CD14-positive monocyte (primary cell): ENCODE data around the gene MUC20. TPM values are rescaled to one million over a fixed set of nuclear protein-coding genes. Genes with fewer than 3 reads are reported as not detected.
A peak's percentile ranks its signal among the peaks of the same experiment; 100 is the strongest.
"Not testable (repeated sequence)": the region's sequence is repeated elsewhere in the genome, so short reads cannot be mapped to it uniquely, and the experiment has no call there.

Source experiments
- DNase-seq, 3 donors: peaks; one replicate each; pipeline ENCODE4 v3.0.0-alpha.2; 2011 to 2022
- H2AFZ ChIP-seq: 2 replicates; pipeline ENCODE4 v1.6.0; 2012; ENCODE audit warnings: mild to moderate bottlenecking, low read depth, low read length, inconsistent platforms; ENCODE audit not compliant: insufficient read depth, poor library complexity, severe bottlenecking
- H3K27ac ChIP-seq, 2 donors: 1 replicate in 1 of 2; 2 replicates in 1 of 2; pipeline ENCODE4 v1.5.1; 2012 to 2013; ENCODE audit warnings: low read length in 2 of 2, control low read depth in 1 of 2, inconsistent platforms in 1 of 2, low read depth in 1 of 2, mild to moderate bottlenecking in 1 of 2
- H3K27me3 ChIP-seq, 2 donors: one replicate each; pipeline versions ENCODE4 v1.6.0 to v1.6.1; 2011 to 2013; ENCODE audit warnings: low read length in 2 of 2; ENCODE audit not compliant: control insufficient read depth in 2 of 2, insufficient read depth in 2 of 2
- H3K36me3 ChIP-seq, 2 donors: replicated peaks in 1 of 2; 1 replicate in 1 of 2; 2 replicates in 1 of 2; pipeline versions ENCODE4 v1.5.1 to v1.6.1; 2012 to 2013; ENCODE audit warnings: low read length in 2 of 2, control low read depth in 1 of 2, inconsistent platforms in 1 of 2, mild to moderate bottlenecking in 1 of 2; ENCODE audit not compliant: insufficient read depth in 2 of 2, control insufficient read depth in 1 of 2
- H3K4me1 ChIP-seq, 2 donors: 1 replicate in 1 of 2; 2 replicates in 1 of 2; pipeline versions ENCODE4 v1.5.1 to v1.6.1; 2012 to 2013; ENCODE audit warnings: low read length in 2 of 2, control low read depth in 1 of 2, inconsistent platforms in 1 of 2, mild to moderate bottlenecking in 1 of 2, moderate library complexity in 1 of 2; ENCODE audit not compliant: insufficient read depth in 2 of 2, control insufficient read depth in 1 of 2
- H3K4me2 ChIP-seq: replicated peaks from 2 replicates; pipeline ENCODE3; 2012; ENCODE audit warnings: low read length, moderate library complexity, mild to moderate bottlenecking; ENCODE audit not compliant: poor library complexity, severe bottlenecking; ENCODE audit errors: extremely low read depth
- H3K4me3 ChIP-seq, 3 experiments: fragments of 200-600 bp in 1 of 3; sonication (generic) in 1 of 3; replicated peaks in 1 of 3; 1 replicate in 2 of 3; 2 replicates in 1 of 3; pipeline ENCODE4 v1.5.1; 2011 to 2013; ENCODE audit warnings: low read length in 3 of 3, mild to moderate bottlenecking in 3 of 3, control low read depth in 2 of 3, low read depth in 2 of 3, inconsistent platforms in 1 of 3, moderate library complexity in 1 of 3
- H3K79me2 ChIP-seq: 2 replicates; pipeline ENCODE4 v1.6.0; 2012; ENCODE audit warnings: mild to moderate bottlenecking, control low read depth, inconsistent platforms, low read length, moderate library complexity; ENCODE audit not compliant: insufficient read depth
- H3K9ac ChIP-seq: 2 replicates; pipeline ENCODE4 v1.6.0; 2017; ENCODE audit warnings: low read length, mild to moderate bottlenecking; ENCODE audit not compliant: insufficient read depth, poor library complexity, severe bottlenecking
- H3K9me3 ChIP-seq, 2 donors: replicated peaks in 1 of 2; 1 replicate in 1 of 2; 2 replicates in 1 of 2; pipeline versions ENCODE4 v1.5.1 to v1.6.1; 2012 to 2013; ENCODE audit warnings: low read length in 2 of 2, control low read depth in 1 of 2; ENCODE audit not compliant: control insufficient read depth in 1 of 2, insufficient read depth in 1 of 2
- H4K20me1 ChIP-seq: 2 replicates; pipeline ENCODE4 v1.6.0; 2012; ENCODE audit warnings: mild to moderate bottlenecking, low read length, control low read depth, moderate library complexity; ENCODE audit not compliant: insufficient read depth
- H3K27ac Mint-ChIP-seq, 7 donors: one replicate each; pipeline ENCODE4 v1.8.0; 2020; ENCODE audit warnings: mild to moderate bottlenecking in 7 of 7, mixed read lengths in 7 of 7, moderate library complexity in 6 of 7, inconsistent platforms in 2 of 7
- H3K27me3 Mint-ChIP-seq, 3 donors: one replicate each; pipeline ENCODE4 v1.8.0; 2021 to 2022; ENCODE audit warnings: low read depth in 3 of 3, mild to moderate bottlenecking in 3 of 3, mixed read lengths in 3 of 3, moderate library complexity in 3 of 3, inconsistent platforms in 1 of 3
- H3K36me3 Mint-ChIP-seq, 2 donors: one replicate each; pipeline ENCODE4 v1.8.0; 2020; ENCODE audit warnings: mixed read lengths in 2 of 2, inconsistent platforms in 1 of 2, mild to moderate bottlenecking in 1 of 2
- H3K4me1 Mint-ChIP-seq: one replicate; pipeline ENCODE4 v1.8.0; 2020; ENCODE audit warnings: mild to moderate bottlenecking, mixed read lengths
- H3K4me3 Mint-ChIP-seq, 2 donors: one replicate each; pipeline ENCODE4 v1.8.0; 2020; ENCODE audit warnings: mild to moderate bottlenecking in 2 of 2, mixed read lengths in 2 of 2, moderate library complexity in 1 of 2
- H3K9me3 Mint-ChIP-seq, 7 donors: one replicate each; pipeline ENCODE4 v1.8.0; 2020 to 2022; ENCODE audit warnings: mixed read lengths in 7 of 7, mild to moderate bottlenecking in 6 of 7, moderate library complexity in 6 of 7, inconsistent platforms in 2 of 7
- WGBS: methylation state at CpG from one replicate; pipeline ENCODE4 v1.1.5; 2013; ENCODE audit warnings: missing lambda C conversion rate; ENCODE audit not compliant: insufficient coverage; 5-methylcytosine and 5-hydroxymethylcytosine counted together
- intact Hi-C, 2 donors: fragments of 100-400 bp; cut with micrococcal nuclease; formaldehyde crosslinking; loops; one replicate each; pipeline versions ENCODE4 v1.15.0 to v1.15.1; 2023
- polyA plus RNA-seq, 3 donors: library from polyadenylated mRNA; depleted of rRNA in 1 of 3; unstranded in 2 of 3; stranded (reverse) in 1 of 3; fragments of 300-500 nt in 2 of 3; fragments of >200 nt in 1 of 3; fragmentation: Illumina TruSeq in 2 of 3; gene quantifications; 1 replicate in 2 of 3; 2 replicates in 1 of 3; pipeline ENCODE4 v1.2.3, GENCODE V29; 2012 to 2021
- TF ChIP-seq, protein P1 (sequence below): fragments of 200-600 bp; IDR thresholded peaks from one replicate; pipeline ENCODE4 v1.8.0; 2022; ENCODE audit warnings: antibody characterized with exemption, mild to moderate bottlenecking

The MUC20 gene
- polyA plus RNA-seq, 3 donors: 5.4 TPM; not detected in 2

DNA sequence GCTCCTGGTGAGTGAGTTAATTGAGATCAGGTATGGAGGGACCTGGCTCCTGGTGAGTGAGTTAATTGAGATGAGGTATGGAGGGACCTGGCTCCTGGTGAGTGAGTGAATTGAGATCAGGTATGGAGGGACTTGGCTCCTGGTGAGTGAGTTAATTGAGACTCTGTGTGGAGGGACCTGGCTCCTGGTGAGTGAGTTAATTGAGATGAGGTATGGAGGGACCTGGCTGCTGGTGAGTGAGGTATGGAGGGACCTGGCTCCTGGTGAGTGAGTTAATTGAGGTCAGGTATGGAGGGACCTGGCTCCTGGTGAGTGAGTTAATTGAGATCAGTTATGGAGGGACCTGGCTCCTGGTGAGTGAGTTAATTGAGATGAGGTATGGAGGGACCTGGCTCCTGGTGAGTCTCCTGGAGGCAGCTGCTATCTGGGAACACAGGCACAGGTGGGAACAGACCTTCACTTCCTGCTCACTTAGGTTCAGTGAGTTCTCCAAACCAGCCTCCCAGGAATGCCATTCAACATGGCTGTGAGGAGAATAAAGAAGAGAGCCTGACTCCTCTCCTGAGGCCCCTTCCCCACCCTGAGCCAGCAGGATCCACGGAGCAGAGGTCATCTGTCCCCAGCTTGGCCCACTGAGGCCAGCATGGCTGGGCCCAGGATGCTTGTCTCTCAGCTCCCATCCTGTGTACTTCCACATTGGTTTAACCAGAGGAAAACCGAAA, 9.5 kb upstream of the MUC20 start:
- H3K4me2 ChIP-seq, H3K9me3 ChIP-seq, DNase-seq, H3K27ac Mint-ChIP-seq, H3K27me3 Mint-ChIP-seq, H3K4me3 Mint-ChIP-seq, H3K27me3 ChIP-seq, H3K4me1 ChIP-seq, H3K79me2 ChIP-seq, H4K20me1 ChIP-seq, H3K36me3 ChIP-seq, H3K4me3 ChIP-seq, H3K9me3 Mint-ChIP-seq, H3K9ac ChIP-seq, H2AFZ ChIP-seq, intact Hi-C loops, H3K4me1 Mint-ChIP-seq, H3K27ac ChIP-seq: not testable (repeated sequence)
- 69% methylated on average over 2 of the region's 2 CpGs for WGBS
- peaks cover 16 to 28% of the 10 kb centered on the region in 2 donors for H3K36me3 Mint-ChIP-seq

DNA sequence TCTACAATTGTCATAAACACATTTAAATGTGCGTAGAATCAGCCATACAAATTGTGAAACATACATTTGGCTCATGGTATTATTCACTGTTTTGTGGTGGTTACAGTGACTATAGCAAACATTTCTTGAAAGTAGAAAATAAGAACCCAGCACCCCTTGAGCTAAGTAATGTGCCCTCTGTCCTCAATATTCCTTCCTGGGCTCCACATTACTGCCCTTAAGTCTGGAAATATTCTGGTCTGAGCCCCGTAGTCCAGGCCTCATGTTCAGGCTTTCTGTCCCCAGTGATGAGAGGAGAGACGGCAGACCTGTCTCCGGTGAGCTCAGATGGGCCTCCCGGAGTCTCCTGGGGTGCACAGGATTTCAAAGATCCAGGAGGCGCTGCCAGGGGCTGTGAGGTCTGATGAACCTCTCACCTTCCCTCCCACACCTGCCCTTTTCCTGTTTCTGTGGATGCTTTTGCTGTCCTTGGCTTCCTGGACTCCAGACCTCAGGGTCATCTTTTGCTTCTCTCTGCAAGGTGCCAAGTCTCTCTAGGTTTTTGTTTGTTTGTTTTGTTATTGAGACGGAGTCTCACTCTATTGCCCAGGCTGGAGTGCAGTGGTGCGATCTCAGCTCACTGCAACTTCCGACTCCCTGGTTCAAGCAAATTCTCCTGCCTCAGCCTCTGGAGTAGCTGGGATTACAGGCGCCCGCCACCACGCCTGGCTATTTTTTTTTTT, 8.8 kb upstream of the MUC20 start:
- Mint-ChIP-seq H3K4me3 (no peak overlapping the region), H3K27ac (peak overlapping the region in 2 of 7 donors; percentile 10 to 64), H3K36me3 (peaks cover 16 to 28% of the 10 kb centered on the region in 2 donors), H3K27me3 (peaks cover 0 to 8% (median 0%) of the 10 kb centered on the region in 3 donors), H3K4me1 (peaks cover 6% of the 10 kb centered on the region), H3K9me3 (peaks cover 0 to 1% (median 0%) of the 10 kb centered on the region in 7 donors)
- Histone ChIP-seq H3K36me3 (peaks cover 7 to 8% of the 10 kb centered on the region in 2 donors), H3K27ac (no peak overlapping the region), H4K20me1 (no peaks in the 10 kb centered on the region), H3K27me3 (no peaks in the 10 kb centered on the region), H3K9me3 (no peaks in the 10 kb centered on the region), H3K4me2 (no peak overlapping the region), H3K79me2 (no peaks in the 10 kb centered on the region), H3K4me1 (no peaks in the 10 kb centered on the region), H3K9ac (no peak overlapping the region), H2AFZ (no peak overlapping the region), H3K4me3 (no peak overlapping the region)
- TF ChIP-seq, protein P1, sequence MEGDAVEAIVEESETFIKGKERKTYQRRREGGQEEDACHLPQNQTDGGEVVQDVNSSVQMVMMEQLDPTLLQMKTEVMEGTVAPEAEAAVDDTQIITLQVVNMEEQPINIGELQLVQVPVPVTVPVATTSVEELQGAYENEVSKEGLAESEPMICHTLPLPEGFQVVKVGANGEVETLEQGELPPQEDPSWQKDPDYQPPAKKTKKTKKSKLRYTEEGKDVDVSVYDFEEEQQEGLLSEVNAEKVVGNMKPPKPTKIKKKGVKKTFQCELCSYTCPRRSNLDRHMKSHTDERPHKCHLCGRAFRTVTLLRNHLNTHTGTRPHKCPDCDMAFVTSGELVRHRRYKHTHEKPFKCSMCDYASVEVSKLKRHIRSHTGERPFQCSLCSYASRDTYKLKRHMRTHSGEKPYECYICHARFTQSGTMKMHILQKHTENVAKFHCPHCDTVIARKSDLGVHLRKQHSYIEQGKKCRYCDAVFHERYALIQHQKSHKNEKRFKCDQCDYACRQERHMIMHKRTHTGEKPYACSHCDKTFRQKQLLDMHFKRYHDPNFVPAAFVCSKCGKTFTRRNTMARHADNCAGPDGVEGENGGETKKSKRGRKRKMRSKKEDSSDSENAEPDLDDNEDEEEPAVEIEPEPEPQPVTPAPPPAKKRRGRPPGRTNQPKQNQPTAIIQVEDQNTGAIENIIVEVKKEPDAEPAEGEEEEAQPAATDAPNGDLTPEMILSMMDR: no peak
- 88% methylated on average over 8 of the region's 12 CpGs for WGBS
- intact Hi-C loops: no loop called here
- DNase-seq: no peak

DNA sequence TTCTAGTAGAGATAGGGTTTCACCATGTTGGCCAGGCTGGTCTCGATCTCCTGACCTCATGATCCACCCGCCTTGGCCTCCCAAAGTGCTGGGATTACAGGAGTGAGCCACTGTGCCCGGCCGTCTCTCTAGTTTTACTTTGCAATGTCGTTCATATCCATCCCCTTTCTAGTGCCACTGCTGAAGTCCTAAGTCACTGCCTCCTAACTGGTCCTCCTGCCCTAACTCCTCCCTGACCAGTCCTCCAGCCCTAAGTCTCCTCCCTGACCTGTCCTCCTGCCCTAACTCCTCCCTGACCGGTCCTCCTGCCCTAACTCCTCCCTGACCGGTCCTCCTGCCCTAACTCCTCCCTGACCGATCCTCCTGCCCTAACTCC, 8.3 kb upstream of the MUC20 start:
- H3K4me1 Mint-ChIP-seq: not testable (repeated sequence)

DNA sequence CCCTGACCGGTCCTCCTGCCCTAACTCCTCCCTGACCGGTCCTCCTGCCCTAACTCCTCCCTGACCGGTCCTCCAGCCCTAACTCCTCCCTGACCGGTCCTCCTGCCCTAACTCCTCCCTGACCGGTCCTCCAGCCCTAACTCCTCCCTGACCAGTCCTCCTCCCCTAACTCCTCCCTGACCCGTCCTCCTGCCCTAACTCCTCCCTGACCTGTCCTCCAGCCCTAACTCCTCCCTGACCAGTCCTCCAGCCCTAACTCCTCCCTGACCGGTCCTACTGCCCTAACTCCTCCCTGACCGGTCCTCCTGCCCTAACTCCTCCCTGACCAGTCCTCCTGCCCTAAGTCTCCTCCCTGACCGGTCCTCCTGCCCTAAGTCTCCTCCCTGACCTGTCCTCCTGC, 7.6 kb upstream of the MUC20 start:
- H3K36me3 Mint-ChIP-seq: peaks cover 16 to 28% of the 10 kb centered on the region in 2 donors
- H3K4me1 Mint-ChIP-seq, H3K27me3 Mint-ChIP-seq, intact Hi-C loops, H3K79me2 ChIP-seq, H3K27ac Mint-ChIP-seq, H3K4me3 Mint-ChIP-seq, H3K27ac ChIP-seq, H3K36me3 ChIP-seq, H3K9me3 ChIP-seq, H3K27me3 ChIP-seq, H4K20me1 ChIP-seq, H2AFZ ChIP-seq, H3K9ac ChIP-seq, DNase-seq, H3K9me3 Mint-ChIP-seq, H3K4me1 ChIP-seq, H3K4me2 ChIP-seq, H3K4me3 ChIP-seq: not testable (repeated sequence)
- 15% methylated on average over 5 of the region's 9 CpGs for WGBS

More for the DNA sequence above, 8.3 kb upstream of the MUC20 start:
- H3K36me3 ChIP-seq, H3K4me3 ChIP-seq, H3K9ac ChIP-seq, H3K27ac ChIP-seq, H3K9me3 Mint-ChIP-seq, H2AFZ ChIP-seq, H3K9me3 ChIP-seq, H3K27me3 Mint-ChIP-seq, H3K79me2 ChIP-seq, H3K4me3 Mint-ChIP-seq, H3K27me3 ChIP-seq, H3K4me1 ChIP-seq, intact Hi-C loops, H3K4me2 ChIP-seq, DNase-seq, H4K20me1 ChIP-seq: not testable (repeated sequence)
- WGBS: 66% methylated on average over 8 of the region's 8 CpGs
- Mint-ChIP-seq H3K27ac (peak overlapping the region in 1 of 7 donors; percentile 19), H3K36me3 (peaks cover 16 to 28% of the 10 kb centered on the region in 2 donors)
